ENCODE results near the gene FES. TPM values are rescaled to one million over a fixed set of nuclear protein-coding genes. Genes with fewer than 3 reads are reported as not detected.

Gene FES
- total RNA-seq, 3 donors from 2014 or later (not counting 1 experiment from before 2014, with no cell fraction given) = 35.8 to 70.3 (median 52.5) TPM

DNA sequence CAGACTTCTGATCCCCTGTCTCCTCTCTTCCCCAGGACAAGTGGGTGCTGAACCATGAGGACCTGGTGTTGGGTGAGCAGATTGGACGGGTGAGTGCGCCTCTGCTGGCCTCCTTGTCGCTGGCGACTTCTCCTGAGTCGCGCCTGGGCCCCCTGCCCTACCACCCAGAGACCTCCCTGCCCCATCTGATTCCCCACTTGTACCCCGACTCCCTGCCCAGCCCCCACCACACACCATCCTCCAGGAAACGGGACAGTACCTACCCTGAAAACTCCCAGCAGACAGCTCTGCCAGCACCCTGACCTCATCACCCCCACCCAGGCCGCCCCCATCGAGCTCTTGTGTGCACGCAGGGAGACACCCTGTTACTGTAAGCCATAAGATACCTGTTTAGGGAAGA is 7.7 kb downstream of the FES start:
- WGBS (ENCODE audit: insufficient coverage) = 93% methylated on average over 11 of the region's 11 CpGs
- Mint-ChIP-seq H3K27me3 (ENCODE audit: low read depth in 2 of 2) (no peaks in the 10 kb centered on the region), H3K9me3 (no peaks in the 10 kb centered on the region), H3K4me3 (no peak overlapping the region), H3K27ac (no peak overlapping the region), H3K4me1 (peaks cover 0 to 15% of the 10 kb centered on the region in 2 donors), H3K36me3 (no peaks in the 10 kb centered on the region)
- H3K27me3 ChIP-seq (ENCODE audit: control insufficient read depth, insufficient read depth, low read length) = no peaks in the 10 kb centered on the region
- ATAC-seq = no peak
- intact Hi-C loops (cut with micrococcal nuclease) = no loop called here
- peaks cover 17% of the 10 kb centered on the region for H3K4me1 ChIP-seq (ENCODE audit: control insufficient read depth, insufficient read depth, low read length)
- H3K27ac ChIP-seq (ENCODE audit: low read length) = no peak overlapping the region
- no peak for TF ChIP-seq CTCF (IDR thresholded peaks at IDR 0.05)
- no peak for DNase-seq
- H3K9me3 ChIP-seq (ENCODE audit: control insufficient read depth, insufficient read depth, low read length) = no peaks in the 10 kb centered on the region
- no peak overlapping the region for H3K4me3 ChIP-seq (ENCODE audit: low read length)
- H3K36me3 ChIP-seq (ENCODE audit: control insufficient read depth, insufficient read depth, low read length) = peaks cover 65% of the 10 kb centered on the region

- DNase-seq = no peak
- 94% methylated on average over 29 of the region's 29 CpGs for whole genome bisulfite sequencing (ENCODE audit: insufficient coverage)
Measured at GRCh38 chr15:90892498-90893174, 8.3 kb downstream of the FES start.

DNA sequence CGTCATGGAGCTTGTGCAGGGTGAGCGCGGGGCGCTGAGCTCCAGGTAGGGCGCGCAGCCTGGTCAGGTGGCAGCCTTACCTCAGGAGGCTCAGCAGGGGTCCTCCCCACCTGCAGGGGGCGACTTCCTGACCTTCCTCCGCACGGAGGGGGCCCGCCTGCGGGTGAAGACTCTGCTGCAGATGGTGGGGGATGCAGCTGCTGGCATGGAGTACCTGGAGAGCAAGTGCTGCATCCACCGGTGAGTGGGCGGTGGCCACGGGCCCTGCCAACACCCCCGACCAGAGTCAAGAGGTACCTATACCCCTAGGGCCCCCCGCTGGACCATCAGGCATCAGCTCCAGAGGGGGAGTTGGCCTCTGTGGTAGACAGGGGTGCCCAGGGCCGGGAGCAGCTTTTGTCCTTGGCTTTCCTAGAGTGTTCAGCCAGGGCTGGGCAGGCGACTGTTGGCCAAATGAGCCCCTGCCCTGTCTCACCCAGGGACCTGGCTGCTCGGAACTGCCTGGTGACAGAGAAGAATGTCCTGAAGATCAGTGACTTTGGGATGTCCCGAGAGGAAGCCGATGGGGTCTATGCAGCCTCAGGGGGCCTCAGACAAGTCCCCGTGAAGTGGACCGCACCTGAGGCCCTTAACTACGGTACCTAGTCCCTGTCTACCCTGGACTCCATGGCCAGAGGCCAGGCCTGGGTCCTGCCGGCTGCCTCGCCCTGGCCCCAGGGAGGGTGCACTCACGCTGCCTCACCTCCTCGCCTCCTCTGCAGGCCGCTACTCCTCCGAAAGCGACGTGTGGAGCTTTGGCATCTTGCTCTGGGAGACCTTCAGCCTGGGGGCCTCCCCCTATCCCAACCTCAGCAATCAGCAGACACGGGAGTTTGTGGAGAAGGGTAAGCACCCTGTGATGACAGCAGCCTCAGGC is 9.1 kb downstream of the FES start:
- intact Hi-C loops (cut with micrococcal nuclease) = no loop called here
- H3K27me3 ChIP-seq (ENCODE audit: control insufficient read depth, insufficient read depth, low read length) = no peaks in the 10 kb centered on the region
- no peak for TF ChIP-seq CTCF (IDR thresholded peaks at IDR 0.05)
- H3K9me3 ChIP-seq (ENCODE audit: control insufficient read depth, insufficient read depth, low read length) = no peaks in the 10 kb centered on the region
- no peak overlapping the region for H3K4me3 Mint-ChIP-seq
- 96% methylated on average over 32 of the region's 33 CpGs for WGBS (ENCODE audit: insufficient coverage)
- H3K27ac Mint-ChIP-seq = no peak overlapping the region
- no peaks in the 10 kb centered on the region for H3K9me3 Mint-ChIP-seq
- H3K4me1 ChIP-seq (ENCODE audit: control insufficient read depth, insufficient read depth, low read length) = peaks cover 16% of the 10 kb centered on the region
- no peaks in the 10 kb centered on the region for H3K36me3 Mint-ChIP-seq
- no peak for ATAC-seq
- peaks cover 0 to 9% of the 10 kb centered on the region in 2 donors for H3K4me1 Mint-ChIP-seq
- DNase-seq = no peak
- no peak overlapping the region for H3K27ac ChIP-seq (ENCODE audit: low read length)
- no peaks in the 10 kb centered on the region for H3K27me3 Mint-ChIP-seq (ENCODE audit: low read depth in 2 of 2)
- H3K4me3 ChIP-seq (ENCODE audit: low read length) = no peak overlapping the region
- H3K36me3 ChIP-seq (ENCODE audit: control insufficient read depth, insufficient read depth, low read length) = peaks cover 56% of the 10 kb centered on the region

More at GRCh38 chr15:90892498-90893174, 8.3 kb downstream of the FES start:
- Histone ChIP-seq H3K4me3 (ENCODE audit: low read length) (no peak overlapping the region), H3K9me3 (ENCODE audit: control insufficient read depth, insufficient read depth, low read length) (no peaks in the 10 kb centered on the region), H3K36me3 (ENCODE audit: control insufficient read depth, insufficient read depth, low read length) (peaks cover 59% of the 10 kb centered on the region), H3K27me3 (ENCODE audit: control insufficient read depth, insufficient read depth, low read length) (no peaks in the 10 kb centered on the region), H3K27ac (ENCODE audit: low read length) (no peak overlapping the region), H3K4me1 (ENCODE audit: control insufficient read depth, insufficient read depth, low read length) (peaks cover 16% of the 10 kb centered on the region)
- Mint-ChIP-seq H3K27ac (no peak overlapping the region), H3K4me1 (peaks cover 0 to 10% of the 10 kb centered on the region in 2 donors), H3K9me3 (no peaks in the 10 kb centered on the region), H3K4me3 (no peak overlapping the region), H3K36me3 (no peaks in the 10 kb centered on the region), H3K27me3 (ENCODE audit: low read depth in 2 of 2) (no peaks in the 10 kb centered on the region)
- ATAC-seq = no peak
- intact Hi-C loops (cut with micrococcal nuclease) = no loop called here
- no peak for TF ChIP-seq CTCF (IDR thresholded peaks at IDR 0.05)
